ENCODE data around the gene MRPL23.

The MRPL23 gene

DNA sequence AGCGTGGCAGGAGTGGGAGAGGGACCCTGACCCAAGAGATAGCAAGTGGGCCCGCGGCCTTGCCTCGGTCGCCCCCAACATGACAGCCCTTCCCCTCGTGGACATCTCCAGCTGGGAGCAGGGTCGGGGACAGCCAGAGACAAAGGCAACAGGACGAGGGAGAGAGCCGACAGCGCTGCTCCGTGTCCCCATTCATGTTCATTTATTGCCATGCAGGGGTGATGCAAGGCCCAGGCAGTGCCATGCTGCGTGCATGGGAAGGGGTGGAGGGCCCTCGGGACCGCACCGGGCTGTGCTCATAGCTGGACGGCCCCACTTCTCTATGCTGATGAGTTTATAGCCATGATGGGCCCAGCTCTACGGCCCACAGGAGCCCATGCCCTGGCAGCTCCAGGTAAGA lies 12.7 kb downstream of the MRPL23 start:
- DNase-seq, result no peak

DNA sequence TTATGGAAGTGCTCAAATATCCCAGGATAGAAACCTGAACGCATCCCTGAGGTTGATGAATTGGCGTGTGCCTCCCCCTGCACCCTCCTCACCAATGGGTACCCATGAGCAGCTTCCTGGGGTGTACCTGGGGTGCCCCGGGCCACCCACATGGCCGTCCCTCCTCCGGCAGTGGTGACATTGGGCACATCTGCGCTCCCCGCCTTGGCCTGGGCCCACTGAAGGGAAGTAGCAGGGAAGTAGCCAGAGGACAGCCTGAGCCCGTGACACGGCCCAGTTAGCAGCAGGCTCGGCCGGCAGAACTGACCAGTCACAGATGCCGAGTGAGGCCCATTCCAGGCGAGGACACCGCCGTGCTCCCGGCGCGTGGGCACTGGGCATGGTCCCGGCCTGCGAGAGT lies 16.7 kb downstream of the MRPL23 start:
- no peak for DNase-seq

DNA sequence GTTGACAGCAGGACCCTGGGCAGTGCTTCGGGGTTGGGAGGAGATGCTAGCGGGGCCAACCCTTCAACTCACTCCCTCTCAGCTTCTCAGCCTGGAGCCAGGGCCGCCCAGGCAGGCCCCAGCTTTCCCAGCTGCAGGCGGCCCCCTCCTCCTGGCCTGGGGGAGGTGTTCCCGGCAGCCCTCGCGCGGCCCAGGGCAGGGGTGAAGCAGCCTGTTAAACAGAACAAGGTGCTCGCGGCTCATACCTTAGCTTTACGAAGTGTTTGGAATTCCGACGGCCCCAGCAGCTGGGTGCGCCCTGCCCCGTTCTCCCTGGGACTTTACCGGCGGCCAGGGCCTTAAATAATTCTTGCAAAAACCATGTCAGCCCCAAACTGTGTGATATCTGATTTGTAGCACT lies 17.2 kb downstream of the MRPL23 start:
- no peak for DNase-seq

DNA sequence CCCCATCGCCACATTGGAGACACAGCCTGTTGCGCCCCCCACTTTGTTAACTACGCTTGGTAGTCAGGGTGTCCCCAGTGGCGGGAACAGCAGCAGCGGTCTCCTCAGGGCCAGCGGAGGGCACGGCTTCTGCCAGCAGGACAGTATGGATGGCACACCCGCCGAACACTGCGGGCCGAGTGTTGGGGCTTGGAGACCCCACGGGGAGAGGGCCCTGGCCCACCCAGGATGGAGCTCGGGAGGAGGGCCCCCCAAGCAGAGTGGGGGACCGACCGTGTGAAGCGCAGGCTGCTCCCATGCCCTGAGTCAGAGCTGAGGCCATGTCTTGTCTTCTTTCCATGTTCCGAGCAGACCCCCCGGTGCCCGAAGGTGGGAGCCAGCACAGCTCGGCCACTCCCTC lies 17.8 kb downstream of the MRPL23 start:
- no peak for DNase-seq

DNA sequence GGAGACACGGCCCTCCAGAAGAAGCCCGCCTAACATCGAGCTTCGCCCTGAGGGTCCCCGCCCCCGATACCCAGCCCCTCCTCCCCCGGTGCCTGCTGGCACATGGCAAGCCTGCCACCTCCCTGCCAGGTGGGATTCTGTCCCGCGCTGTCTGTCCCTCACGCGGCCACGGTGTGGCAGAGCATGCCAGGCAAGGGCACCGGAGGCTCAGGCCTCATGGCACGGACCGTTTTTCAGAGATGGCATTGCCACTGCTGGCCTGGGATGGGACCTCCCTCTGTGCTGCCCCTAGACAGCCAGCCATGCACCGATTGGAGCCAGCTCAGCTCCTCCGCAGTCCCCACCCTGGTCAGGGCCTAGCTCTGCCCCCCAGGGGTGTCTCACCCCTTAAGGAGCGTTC lies 19.4 kb downstream of the MRPL23 start:
- DNase-seq, result no peak

DNA sequence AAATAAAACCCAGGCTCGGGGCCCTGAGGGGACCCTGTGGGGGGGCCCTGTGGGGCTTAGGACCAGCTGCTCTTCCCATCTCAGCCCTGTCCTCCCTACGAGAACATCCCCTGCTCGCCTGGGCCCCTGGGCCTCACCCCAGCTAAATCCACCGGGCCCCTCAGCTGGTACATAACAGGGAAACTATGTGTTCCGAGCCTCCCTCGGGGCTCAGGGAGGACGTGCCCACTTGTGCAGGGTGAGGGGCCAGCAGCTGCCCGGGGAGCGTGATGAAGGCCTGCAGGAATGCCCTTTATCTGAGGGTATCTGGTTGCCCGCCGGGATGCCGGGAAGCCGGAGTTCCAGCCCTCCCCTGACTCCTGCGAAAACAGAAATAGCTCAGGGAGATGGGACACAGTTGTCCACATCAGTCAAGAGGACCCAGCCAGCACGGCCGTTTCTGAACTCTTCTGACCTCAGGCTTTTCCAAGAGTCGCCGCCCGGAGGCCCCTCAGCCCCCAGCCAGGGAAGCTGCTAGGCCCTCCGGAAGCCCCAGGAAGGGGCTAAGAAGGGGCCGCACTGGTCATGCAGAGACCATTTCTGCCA lies 20.6 kb downstream of the MRPL23 start:
- DNase-seq, result no peak

DNA sequence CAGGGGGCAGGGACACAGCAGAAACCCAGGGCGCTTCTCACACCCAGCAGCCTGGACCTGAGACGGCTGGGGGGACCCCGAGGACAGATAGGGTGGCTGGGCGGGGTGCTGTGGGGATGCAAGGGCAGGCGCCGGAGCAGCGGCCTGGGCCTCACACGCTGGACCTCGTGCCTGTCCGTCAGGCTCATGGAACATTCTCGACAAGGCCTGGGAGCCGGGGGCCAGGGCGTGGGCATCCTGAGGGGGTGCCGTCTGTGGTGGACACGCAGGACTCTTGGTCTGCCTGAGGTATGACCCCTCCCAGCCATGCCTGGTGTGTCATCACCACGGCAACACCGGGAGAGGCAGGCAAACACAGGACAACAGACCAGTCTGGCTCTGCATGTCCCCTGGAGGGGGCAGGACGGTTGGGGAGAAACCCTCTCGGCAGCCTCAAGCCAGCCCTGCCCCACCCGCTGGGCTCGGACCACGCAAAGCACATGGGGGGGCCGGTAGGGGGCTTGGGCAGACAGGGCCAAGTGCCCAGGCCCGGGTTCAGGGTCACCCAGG lies 21.4 kb downstream of the MRPL23 start:
- DNase-seq, result no peak

DNA sequence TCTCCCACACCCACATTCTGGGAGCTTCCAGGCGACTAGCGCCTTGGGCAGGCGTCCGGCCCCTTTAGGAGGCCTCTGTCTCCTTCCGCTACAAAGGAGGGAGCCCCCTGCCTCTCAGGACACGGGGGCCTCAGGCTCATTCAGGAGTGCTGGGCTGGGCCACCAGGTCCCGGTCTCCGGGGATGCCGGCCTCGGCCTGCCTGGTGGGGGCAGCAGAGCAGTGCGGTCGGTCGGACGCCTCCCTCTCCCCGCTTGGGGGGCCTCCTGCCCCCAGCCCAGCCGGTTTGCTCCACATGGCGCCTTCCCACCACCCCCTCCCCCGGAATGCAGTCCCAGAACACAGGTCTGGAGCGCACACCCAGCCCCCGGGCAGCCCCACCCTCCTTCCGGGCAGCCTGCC lies 21.9 kb downstream of the MRPL23 start:
- no peak for DNase-seq

DNA sequence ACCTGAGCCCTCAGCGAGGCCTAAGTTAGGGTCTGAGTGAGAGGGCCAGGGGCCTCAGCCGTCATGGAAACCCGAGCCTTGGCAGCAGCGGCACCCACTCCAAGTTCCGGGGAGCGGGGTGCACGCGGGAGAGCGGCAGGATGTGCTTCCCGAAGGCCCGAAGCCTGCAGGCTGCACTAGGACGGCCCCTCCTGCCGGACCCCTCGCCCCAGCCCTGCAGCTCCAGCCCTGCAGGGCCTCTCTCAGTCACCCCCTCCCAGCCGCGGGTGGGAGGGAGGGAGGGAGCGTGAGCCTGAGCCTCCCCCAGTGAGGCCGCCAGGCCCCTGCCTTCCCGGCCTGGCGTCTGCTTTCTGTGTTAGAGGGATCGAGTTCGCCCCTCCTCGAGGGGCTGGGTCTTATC lies 22.6 kb downstream of the MRPL23 start:
- DNase-seq, result no peak

DNA sequence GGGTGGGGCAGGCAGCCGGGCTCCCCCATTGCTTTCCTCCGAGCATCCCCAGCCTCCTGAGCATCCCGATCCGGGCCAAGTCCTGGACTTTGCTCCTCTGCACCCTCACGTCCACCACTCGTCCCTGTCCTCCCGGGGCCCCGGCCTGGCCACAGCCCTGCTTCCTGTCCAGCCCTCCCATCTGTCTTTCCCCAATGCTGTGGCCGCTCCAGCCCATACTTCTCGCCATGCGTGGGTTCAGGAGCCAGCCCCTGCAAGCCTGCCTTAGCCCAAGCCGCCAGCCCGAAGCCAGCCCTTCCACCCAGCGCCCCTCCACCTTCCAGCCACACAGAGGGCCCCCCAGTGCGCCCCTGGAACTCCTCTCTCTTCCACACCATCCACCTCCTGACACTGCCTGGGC lies 23.8 kb downstream of the MRPL23 start:
- no peak for DNase-seq

DNA sequence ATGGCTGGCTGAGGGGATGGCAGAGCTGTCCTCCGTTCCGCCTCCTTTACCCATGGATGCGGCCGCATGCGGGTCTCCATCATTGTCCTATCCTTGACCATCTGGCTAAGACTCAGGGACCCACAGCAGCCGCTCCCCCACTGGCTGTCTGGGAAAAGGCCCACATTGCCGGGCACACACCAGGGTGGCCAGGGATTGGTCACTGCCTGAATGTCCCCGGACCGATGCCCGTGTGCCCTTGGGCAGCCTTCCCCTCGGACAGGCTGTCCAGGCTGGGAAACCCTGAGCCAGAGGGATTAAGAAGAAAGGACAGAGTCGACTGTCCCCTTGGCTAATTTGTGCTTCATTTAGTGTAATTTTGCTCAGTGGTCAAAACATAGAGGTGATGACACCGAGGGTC lies 28.1 kb downstream of the MRPL23 start:
- DNase-seq, result no peak

DNA sequence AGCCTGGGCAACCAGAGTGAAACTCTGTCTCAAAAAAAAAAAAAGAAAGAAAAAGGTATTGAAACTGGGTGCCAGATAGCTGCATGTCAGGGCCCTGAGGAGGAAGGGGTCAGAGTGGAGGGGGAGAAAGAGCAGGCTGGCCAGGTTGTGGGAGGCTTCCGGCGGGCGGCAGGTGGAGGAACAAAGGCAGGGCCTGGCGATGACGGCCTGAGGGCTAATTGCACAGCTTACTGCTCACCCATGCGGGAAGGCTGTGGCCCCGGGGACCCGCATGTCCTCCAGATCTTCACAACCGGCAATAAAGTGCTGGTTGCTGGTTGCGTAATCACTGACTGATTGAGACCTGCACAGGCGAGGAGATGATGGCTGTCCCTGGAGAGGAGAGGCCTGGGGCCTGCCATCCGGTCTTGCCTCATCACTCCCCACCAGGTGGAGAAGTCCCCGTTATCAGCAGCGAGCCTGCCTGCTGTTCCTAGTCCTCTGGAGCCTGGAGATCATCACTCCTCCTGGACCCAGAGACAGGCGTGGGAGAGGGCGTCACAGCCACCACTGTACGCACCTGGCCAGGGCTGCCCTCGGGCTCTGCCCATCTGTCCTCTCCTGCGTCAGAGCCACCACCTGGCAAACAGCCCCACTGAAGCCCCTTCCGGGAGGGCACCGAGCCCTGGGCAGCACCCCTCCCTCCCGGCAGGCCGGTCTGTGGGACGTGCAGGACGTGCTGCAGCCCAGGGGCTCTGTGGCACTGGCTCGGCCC lies 31.8 kb downstream of the MRPL23 start:
- DNase-seq, result no peak

DNA sequence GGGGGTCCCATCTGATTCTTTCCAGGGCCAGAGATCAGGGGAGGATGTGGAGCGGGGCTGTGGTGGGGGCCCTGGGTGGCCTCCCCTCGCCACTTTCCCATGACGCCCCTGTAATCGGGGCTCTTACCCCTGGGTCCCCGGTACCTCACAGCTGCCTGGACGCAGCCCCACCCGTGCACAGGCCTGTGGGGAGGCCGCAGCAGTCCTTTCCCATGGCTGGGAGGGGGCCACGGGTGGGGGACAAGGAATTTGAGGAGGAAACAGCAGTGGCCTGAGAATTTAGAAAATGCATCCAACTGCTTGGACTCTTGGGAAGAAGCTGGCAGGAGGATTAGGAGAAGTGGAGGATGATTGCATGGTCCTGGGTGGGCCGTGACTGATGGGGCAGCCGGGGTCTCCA lies 32.5 kb downstream of the MRPL23 start:
- no peak for DNase-seq

DNA sequence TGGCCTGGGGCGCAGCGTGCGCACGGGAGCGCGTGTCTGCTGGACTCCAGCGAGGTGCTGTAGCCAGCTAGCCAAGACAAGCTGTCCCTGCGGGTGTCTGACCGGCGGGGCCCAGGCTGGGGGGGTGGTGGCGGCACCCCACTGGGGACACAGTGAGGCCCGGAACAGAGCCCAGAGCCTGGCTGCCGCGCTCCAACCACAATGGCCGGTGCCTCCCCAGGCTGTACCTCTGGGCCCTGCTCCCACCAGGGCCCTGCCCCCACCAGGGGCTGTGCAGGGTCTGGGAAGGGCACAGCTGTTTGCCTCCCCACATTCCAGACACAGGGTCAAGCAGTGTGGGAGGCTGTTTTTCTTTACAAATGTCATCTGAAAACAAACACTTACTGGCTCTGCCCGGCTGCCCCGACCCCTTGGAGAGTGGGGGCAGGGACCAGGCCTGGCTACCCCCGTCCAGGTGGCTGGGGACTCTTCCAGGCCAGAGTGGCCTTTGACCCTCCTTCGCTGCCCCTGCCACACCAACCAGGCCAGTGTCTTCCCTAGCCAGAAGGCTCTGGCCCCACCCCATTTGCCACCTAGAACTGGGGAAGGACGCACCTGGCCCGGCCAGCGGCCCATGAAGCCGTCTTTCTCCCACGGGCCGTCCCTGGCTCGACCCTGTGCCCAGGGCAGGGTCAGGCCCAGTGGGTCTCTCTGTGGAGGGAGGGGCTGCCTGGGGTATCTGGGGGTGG lies 35.9 kb downstream of the MRPL23 start:
- no peak for DNase-seq

DNA sequence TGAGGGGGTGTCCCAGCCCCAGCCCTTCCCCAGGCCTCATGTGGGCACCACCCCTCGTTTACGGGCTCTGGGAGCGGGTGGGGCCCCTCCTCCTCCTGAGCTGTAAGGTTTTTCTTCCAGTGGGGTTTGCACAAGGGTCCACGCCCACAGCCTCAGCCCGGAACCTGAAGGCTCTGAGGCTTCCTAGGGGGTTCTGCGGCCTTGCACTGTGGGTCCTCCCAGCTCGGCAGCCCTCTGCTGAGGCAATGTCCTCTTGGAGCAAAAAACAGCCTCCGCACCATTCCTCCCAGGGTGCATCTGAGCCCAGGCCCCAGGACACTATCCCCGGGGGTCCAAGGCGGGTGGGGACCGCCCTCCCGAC lies 36.4 kb downstream of the MRPL23 start:
- no peak for DNase-seq

DNA sequence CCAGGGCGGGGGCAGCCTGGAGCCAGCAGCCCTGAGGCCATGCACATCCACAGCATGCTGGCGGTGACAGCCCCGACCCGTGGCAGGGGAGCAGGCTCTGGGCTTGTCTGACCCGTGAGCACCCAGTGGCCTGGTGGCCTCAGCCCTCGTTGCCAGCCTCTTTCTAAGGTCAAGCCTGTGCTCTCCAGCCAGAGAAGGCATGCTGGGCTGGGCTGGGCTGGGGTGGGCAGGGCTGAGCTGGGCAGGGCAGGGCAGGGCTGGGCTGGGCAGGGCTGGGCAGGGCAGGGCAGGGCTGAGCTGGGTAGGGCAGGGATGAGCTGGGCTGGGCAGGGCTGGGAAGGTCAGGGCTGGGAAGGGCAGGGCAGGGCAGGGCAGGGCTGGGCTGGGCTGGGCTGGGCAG lies 39.9 kb downstream of the MRPL23 start:
- no peak for DNase-seq

DNA sequence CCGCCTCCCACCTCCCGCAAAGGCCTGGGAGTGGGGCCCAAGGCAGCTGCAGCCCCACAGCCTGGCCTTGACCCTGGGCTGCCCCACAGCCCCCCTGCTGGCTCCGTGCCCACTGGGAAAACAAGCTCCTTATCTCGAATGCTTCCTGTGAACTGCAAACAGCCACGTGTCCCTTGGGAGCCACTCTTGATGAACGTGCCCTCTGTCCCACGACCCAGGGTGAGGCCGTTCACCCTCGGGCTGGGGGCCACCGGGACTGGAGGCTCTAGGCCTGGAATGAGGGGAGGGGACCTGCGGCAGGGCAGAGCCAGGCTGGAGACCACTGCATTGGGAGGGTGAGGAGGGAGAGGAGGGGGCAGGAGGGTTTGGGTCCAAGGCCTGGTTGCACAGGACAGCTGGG lies 41.0 kb downstream of the MRPL23 start:
- no peak for DNase-seq

DNA sequence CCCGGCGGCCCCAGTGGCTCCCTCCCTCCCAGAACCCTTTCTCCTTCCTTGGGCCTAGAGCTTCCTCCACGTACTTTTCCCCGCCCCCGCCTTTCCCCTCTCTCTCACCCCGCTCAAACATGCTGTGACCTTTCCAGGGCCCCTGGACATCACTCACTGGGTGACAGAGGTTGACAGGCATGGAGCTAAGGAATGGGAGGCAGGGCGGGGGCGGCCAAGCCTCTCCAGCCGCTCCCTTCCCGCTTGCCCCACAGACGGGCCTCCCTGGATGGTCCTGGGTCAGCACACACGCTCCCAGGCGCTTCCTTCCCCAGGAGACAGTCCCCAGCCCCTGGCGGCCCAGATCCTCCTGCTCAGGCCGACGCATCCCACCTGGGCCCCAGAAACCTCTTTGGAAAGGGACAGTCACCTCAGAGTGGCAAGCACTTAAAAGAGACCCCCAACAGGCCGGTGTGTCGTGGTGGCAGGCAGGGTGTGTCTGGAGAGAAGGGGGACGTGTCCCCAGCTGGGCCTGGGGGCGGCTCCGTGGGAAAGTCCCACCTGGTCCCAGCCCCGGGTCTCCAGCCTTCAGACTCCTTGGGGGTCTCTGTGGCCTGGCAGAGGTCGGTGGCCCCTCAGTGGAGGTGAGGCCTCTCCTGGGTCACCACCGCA lies 41.7 kb downstream of the MRPL23 start:
- no peak for DNase-seq

DNA sequence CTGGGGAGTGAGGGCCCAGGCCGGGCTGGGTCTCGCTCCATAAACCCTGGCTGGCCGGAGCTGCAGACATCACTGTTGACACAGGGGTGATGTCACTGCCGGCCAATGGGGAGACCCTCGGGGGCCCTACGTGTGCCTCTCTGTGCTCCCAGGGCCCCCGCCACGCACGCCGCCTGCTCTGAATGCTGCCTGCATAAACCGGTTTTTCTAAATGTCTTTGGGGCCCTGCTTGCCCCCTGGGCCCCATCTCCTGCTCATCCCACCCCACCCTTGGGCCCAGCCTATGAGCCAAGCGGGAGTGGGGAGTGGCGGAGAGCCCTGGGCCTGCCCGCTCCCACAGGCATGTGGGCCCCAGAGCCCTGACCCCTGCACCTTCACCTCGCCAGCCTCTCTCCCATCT lies 42.8 kb downstream of the MRPL23 start:
- DNase-seq, result no peak

DNA sequence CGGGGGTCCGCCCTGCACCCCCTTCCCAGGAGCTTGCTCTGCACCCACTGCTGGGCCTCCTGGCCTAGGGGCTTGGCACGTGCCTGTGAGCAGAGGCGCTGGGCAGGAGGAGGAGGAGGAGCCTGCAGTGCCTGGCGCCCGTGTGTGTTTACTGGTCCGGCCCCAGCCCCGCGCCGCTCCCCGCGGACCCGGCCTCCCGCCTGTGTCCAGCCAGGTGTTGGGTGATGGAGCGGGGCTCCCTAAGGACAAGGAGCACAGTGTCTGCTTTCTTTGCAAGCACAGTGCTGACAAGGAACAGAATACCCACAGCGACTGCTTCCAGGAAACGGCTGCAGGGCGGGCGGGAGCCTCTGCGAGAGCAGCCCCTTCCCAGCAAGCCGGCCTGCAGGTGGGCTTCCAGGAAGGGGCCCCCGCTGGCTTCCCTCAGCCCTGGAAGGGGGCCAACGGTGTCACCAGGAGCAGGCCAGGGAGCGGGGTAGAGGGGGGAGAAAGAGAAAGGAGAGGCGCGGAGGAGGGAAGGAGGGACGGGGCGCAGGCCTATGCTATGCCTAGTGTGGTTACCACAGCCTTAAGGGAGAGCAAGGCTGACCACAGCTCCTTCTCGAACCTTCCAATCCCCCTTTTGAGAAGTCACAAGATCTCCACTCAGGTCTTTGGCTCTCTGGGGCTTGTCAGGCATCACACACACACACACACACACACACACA lies 43.9 kb downstream of the MRPL23 start:
- no peak for DNase-seq

DNA sequence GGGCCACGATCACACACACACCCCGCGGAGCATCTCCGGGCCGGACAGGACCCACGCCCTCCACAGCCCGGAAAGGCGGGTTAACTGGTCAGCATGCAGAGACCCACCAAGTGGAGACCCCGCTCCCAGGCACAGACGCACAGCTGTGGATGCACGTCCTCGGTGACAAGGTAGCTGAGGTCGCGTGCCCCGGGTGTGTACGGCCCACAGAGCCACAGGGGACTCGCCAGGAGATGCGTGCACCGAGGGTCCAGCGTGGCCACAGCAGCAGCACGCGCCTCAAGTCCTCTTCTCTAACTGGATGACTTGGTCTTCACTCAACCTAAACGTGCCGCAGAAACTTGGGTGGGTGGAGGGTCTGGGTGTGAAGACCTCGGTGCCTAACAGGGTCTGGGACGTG lies 45.0 kb downstream of the MRPL23 start:
- DNase-seq, result no peak

DNA sequence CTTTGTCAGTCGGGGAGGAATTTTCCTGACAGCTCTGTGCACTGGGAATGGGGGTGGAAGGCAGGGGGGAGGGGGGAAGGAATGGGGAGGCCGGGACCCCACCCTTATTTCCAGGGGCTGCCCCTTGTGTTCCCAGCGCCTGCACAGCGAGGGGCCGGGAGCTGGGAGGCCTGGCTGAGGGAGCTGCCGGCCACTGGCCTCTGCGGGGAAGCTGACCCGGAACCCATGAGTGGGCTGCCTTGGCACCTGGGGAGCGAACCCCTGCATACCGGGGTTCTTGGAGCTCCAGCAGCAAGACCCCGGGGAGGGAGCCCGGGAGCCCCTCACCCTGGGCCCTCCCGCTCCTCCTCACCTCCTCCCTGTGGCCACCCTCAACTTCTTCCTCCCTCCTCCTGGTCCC lies 47.0 kb downstream of the MRPL23 start:
- DNase-seq, result no peak

DNA sequence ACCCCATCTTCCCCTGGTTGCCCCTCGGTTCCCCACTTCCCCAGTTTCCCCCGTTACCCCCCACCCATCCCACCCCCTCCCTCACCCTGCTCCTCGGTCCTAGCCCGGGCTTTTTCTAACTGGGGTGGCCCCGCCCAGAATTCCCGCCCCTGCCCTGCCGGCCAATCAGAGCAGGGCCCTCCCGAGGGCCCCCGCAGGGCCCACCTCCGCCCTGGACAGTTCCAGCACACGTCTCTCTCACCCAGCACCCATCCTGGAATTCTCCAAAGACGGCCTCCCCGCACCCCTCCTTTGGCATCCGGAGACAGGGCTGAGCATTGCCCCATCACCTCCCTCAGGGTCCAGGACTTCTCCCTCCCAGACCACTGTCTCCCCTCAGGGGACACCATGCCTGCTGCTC lies 50.6 kb downstream of the MRPL23 start, which contains the start of gene H19:
H19 (minus strand) TSS at position 88 of the 400 bp plus-strand sequence.
- DNase-seq, result no peak
